SK-N-SH treated with all-trans-retinoic acid at 6 μM for 48 hours (cell line): ENCODE data around the gene KREMEN2.

ENCODE experiments used
- ARNTL ChIP-seq: fragments of 450-650 bp; formaldehyde crosslinking; IDR thresholded peaks from 2 replicates; pipeline ENCODE4 v1.5.0; 2020; ENCODE audit warnings: low read depth, mild to moderate bottlenecking, moderate library complexity, borderline replicate concordance
- BACH2 ChIP-seq: fragments of 250-450 bp; sonication (Bioruptor Pico); IDR thresholded peaks from 2 replicates; pipeline ENCODE4 v1.9.0; 2021; ENCODE audit warnings: mild to moderate bottlenecking, borderline replicate concordance
- CSDC2 ChIP-seq: fragments of 250-450 bp; sonication (Bioruptor Pico); IDR thresholded peaks from 2 replicates; pipeline ENCODE4 v1.5.0; 2020; ENCODE audit warnings: mild to moderate bottlenecking, moderate library complexity
- ESRRG ChIP-seq: fragments of 250-450 bp; sonication (Bioruptor Pico); IDR thresholded peaks from 2 replicates; pipeline ENCODE4 v1.6.1; 2021; ENCODE audit warnings: mild to moderate bottlenecking
- ISL1 ChIP-seq: fragments of 250-450 bp; sonication (Bioruptor Pico); IDR thresholded peaks from 2 replicates; pipeline ENCODE4 v2.1.2; 2022; ENCODE audit warnings: mild to moderate bottlenecking, moderate library complexity
- PATZ1 ChIP-seq: fragments of 250-450 bp; sonication (Bioruptor Pico); IDR thresholded peaks from 2 replicates; pipeline ENCODE4 v1.8.0; 2020; ENCODE audit warnings: mild to moderate bottlenecking, moderate library complexity, borderline replicate concordance
- POU6F1 ChIP-seq: fragments of 250-450 bp; sonication (Bioruptor Pico); IDR thresholded peaks from 2 replicates; pipeline ENCODE4 v1.8.0; 2021; ENCODE audit warnings: low read depth, mild to moderate bottlenecking, moderate library complexity, borderline replicate concordance
- RARB ChIP-seq: fragments of 250-450 bp; sonication (Bioruptor Pico); IDR thresholded peaks from 2 replicates; pipeline ENCODE4 v1.8.0; 2021; ENCODE audit warnings: mild to moderate bottlenecking, moderate library complexity
- TSHZ2 ChIP-seq: fragments of 250-450 bp; sonication (Bioruptor Pico); IDR thresholded peaks from 2 replicates; pipeline ENCODE4 v1.5.0; 2020; ENCODE audit warnings: mild to moderate bottlenecking, moderate library complexity
- ZC3H10 ChIP-seq: fragments of 250-450 bp; sonication (Bioruptor Pico); IDR thresholded peaks from 2 replicates; pipeline ENCODE4 v1.5.1; 2021; ENCODE audit warnings: mild to moderate bottlenecking, moderate library complexity
- ZFP3 ChIP-seq: fragments of 250-450 bp; sonication (Bioruptor Pico); IDR thresholded peaks from 2 replicates; pipeline ENCODE4 v1.5.0; 2020; ENCODE audit warnings: mild to moderate bottlenecking, moderate library complexity
- ZFP30 ChIP-seq: fragments of 450-650 bp; formaldehyde crosslinking; IDR thresholded peaks from 2 replicates; pipeline ENCODE4 v1.5.0; 2022; ENCODE audit warnings: mild to moderate bottlenecking, moderate library complexity
- ZNF565 ChIP-seq: fragments of 450-650 bp; formaldehyde crosslinking; conservative IDR thresholded peaks from 2 replicates; pipeline ENCODE4 v1.5.0; 2020; ENCODE audit warnings: low read depth, mild to moderate bottlenecking, moderate library complexity
- ZNF8 ChIP-seq: fragments of 450-650 bp; formaldehyde crosslinking; IDR thresholded peaks from 2 replicates; pipeline ENCODE4 v1.5.0; 2020; ENCODE audit warnings: mild to moderate bottlenecking, moderate library complexity

GRCh38 chr16:2952679-2953078 lies 11.4 kb upstream of the KREMEN2 start:
- no peak for TF ChIP-seq PATZ1 (CRISPR knock-in tag)
- no peak for TF ChIP-seq ZFP30 (CRISPR knock-in tag)
- no peak for TF ChIP-seq ZC3H10 (CRISPR knock-in tag)
- no peak for TF ChIP-seq ESRRG
- TF ChIP-seq POU6F1 (CRISPR knock-in tag): no peak
- no peak for TF ChIP-seq ARNTL (CRISPR knock-in tag)
- TF ChIP-seq ISL1 (CRISPR knock-in tag): no peak
- TF ChIP-seq RARB (CRISPR knock-in tag): no peak
- no peak for TF ChIP-seq ZNF8 (CRISPR knock-in tag)
- no peak for TF ChIP-seq BACH2 (CRISPR knock-in tag)
- TF ChIP-seq ZFP3 (CRISPR knock-in tag): no peak
- TF ChIP-seq TSHZ2: no peak
- TF ChIP-seq ZNF565 (CRISPR knock-in tag): no peak
- no peak for TF ChIP-seq CSDC2 (CRISPR knock-in tag)
